Left lung (tissue), 10 donors: ENCODE data around the gene TP53I3. TPM values are rescaled to one million over a fixed set of nuclear protein-coding genes. Genes with fewer than 3 reads are reported as not detected.

Experiments used
- ATAC-seq: fragments of 200-7000 bp; cut with Tn5 transposase; one replicate; pipeline ENCODE4 v1.9.1; 2020; ENCODE audit warnings: moderate library complexity
- DNase-seq, 4 donors: peaks; one replicate each; pipeline ENCODE4 v3.0.0-alpha.2; 2013 to 2020
- H3K27ac ChIP-seq, 2 donors: fragments of 200-600 bp; sonication (generic) in 1 of 2; one replicate each; pipeline versions ENCODE4 v1.5.0 to v1.8.0; 2020 to 2021
- H3K27me3 ChIP-seq, 2 donors: fragments of 200-600 bp; sonication (generic) in 1 of 2; one replicate each; pipeline versions ENCODE4 v1.5.0 to v1.8.0; 2020 to 2021
- H3K36me3 ChIP-seq, 2 donors: fragments of 200-600 bp; sonication (generic) in 1 of 2; one replicate each; pipeline versions ENCODE4 v1.5.0 to v1.8.0; 2020 to 2021
- H3K4me1 ChIP-seq, 2 donors: fragments of 200-600 bp; one replicate each; pipeline ENCODE4 v1.8.0; 2021
- H3K4me3 ChIP-seq, 2 donors: fragments of 200-600 bp; sonication (generic) in 1 of 2; one replicate each; pipeline versions ENCODE4 v1.5.0 to v1.8.0; 2020 to 2021; ENCODE audit warnings: mild to moderate bottlenecking in 1 of 2
- H3K9me3 ChIP-seq, 2 donors: fragments of 200-600 bp; sonication (generic) in 1 of 2; one replicate each; pipeline versions ENCODE4 v1.5.0 to v1.8.0; 2020 to 2021
- intact Hi-C, 2 donors: fragments of 100-400 bp; cut with DNase I; formaldehyde crosslinking; loops; one replicate each; pipeline versions ENCODE4 v1.11.2 to v1.14.2; 2022
- polyA plus RNA-seq, 6 donors: library from polyadenylated mRNA; unstranded; fragments of 120-200 nt; gene quantifications; one replicate each; pipeline ENCODE4 v1.2.1, GENCODE V29; 2013; ENCODE audit not compliant: insufficient read length in 6 of 6
- total RNA-seq, 2 donors: library from RNA; stranded (reverse); fragmentation: NEBNext Ultra II Directional; extraction: Animal tissue kit (Norgen Biotek cat#: 25700); gene quantifications; one replicate each; pipeline ENCODE4 v1.2.1, GENCODE V29; 2021
- TF ChIP-seq, protein P1 (sequence below), 2 donors: fragments of 200-600 bp; sonication (generic) in 1 of 2; IDR thresholded peaks; one replicate each; pipeline versions ENCODE4 v1.5.0 to v1.8.0; 2021; ENCODE audit warnings: antibody characterized with exemption in 2 of 2
- donor health status: DM: no; HTN: yes; CAD: no.
- donor health status: DM: no; HTN: no; CAD: no.

Gene TP53I3
- total and polyA plus RNA-seq, 8 donors = 53.3 to 123 (median 64.8) TPM

- DNase-seq (no peak), ATAC-seq (no peak)
- intact Hi-C loops = no loop called here
- Histone ChIP-seq H3K27ac (peak overlapping the region; percentile 87 to 94), H3K4me1 (peaks cover 20 to 56% of the 10 kb centered on the region in 2 donors), H3K4me3 (peak overlapping the region in 1 of 2 donors; percentile 88), H3K27me3 (no peaks in the 10 kb centered on the region), H3K36me3 (peaks cover 0 to 45% of the 10 kb centered on the region in 2 donors), H3K9me3 (no peaks in the 10 kb centered on the region)
- TF ChIP-seq, protein P1, sequence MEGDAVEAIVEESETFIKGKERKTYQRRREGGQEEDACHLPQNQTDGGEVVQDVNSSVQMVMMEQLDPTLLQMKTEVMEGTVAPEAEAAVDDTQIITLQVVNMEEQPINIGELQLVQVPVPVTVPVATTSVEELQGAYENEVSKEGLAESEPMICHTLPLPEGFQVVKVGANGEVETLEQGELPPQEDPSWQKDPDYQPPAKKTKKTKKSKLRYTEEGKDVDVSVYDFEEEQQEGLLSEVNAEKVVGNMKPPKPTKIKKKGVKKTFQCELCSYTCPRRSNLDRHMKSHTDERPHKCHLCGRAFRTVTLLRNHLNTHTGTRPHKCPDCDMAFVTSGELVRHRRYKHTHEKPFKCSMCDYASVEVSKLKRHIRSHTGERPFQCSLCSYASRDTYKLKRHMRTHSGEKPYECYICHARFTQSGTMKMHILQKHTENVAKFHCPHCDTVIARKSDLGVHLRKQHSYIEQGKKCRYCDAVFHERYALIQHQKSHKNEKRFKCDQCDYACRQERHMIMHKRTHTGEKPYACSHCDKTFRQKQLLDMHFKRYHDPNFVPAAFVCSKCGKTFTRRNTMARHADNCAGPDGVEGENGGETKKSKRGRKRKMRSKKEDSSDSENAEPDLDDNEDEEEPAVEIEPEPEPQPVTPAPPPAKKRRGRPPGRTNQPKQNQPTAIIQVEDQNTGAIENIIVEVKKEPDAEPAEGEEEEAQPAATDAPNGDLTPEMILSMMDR (IDR thresholded peaks at IDR 0.05) = no peak
These were observed 6.8 kb downstream of the TP53I3 start for GRCh38 chr2:24077879-24078278.

DNA sequence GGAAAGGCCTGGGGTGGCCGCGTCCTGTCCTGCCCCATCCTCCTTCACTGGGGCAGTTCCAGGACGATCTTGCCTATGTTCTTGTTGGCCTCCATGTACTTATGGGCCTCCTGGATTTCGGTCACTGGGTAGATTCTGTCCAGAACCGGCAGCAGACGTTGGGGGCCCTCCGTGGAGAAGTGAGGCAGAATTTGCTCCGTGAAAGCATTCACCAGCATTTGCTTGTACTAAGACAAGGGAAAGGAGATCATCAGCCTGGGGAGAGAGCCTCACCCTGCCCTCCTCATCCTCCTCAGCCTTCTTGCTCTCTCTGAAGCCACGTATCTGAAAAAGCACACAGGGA lies 7.1 kb downstream of the TP53I3 start:
- H3K4me1 ChIP-seq = peaks cover 17 to 53% of the 10 kb centered on the region in 2 donors
- H3K27me3 ChIP-seq = no peaks in the 10 kb centered on the region
- intact Hi-C loops = no loop called here
- ATAC-seq = no peak
- no peak for DNase-seq
- no peaks in the 10 kb centered on the region for H3K9me3 ChIP-seq
- H3K27ac ChIP-seq = peak overlapping the region; percentile 87 to 94
- peak overlapping the region; percentile 52 to 88 for H3K4me3 ChIP-seq
- TF ChIP-seq, protein P1 (IDR thresholded peaks at IDR 0.05) = no peak
- H3K36me3 ChIP-seq = peaks cover 0 to 46% of the 10 kb centered on the region in 2 donors

DNA sequence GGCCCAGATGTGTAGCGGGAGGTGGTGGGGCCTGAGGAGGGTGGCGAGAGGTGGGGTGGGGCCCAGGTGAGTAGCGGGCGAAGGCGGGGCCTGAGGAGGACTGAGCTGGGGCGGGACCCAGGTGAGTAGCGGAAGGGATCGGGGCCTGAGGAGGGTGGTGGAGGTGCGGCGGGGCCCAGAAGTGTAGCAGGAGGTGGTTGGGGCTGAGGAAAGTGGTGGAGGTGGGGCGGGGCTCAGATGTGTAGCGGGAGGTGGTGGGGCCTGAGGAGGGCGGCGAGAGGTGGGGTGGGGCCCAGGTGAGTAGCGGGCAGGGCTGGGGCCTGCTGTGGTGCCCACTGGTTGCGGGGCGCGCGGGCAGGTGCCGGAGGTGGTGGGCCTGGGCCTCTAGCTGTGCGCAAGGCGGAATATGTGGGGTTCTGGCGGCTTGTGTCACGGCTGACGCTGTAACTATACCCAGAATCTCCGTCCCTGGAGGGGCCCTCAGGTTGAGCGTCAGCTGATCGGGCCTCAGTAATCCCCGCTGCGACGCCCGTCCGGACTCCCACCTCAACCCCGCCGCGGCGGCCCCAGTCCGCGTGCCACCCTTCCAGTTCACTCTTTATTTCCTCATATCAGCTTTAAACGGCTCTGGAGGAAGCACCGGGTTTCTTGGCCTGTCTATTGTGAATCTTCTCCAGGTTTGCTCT lies 7.6 kb downstream of the TP53I3 start:
- H3K27me3 ChIP-seq = no peaks in the 10 kb centered on the region
- peaks cover 0 to 46% of the 10 kb centered on the region in 2 donors for H3K36me3 ChIP-seq
- TF ChIP-seq, protein P1 (IDR thresholded peaks at IDR 0.05) = no peak
- DNase-seq (no peak), ATAC-seq (no peak)
- H3K4me1 ChIP-seq = peaks cover 17 to 48% of the 10 kb centered on the region in 2 donors
- intact Hi-C loops = no loop called here
- H3K27ac ChIP-seq = peak overlapping the region; percentile 87 to 94
- H3K9me3 ChIP-seq = no peaks in the 10 kb centered on the region
- H3K4me3 ChIP-seq = peak overlapping the region; percentile 52 to 88

DNA sequence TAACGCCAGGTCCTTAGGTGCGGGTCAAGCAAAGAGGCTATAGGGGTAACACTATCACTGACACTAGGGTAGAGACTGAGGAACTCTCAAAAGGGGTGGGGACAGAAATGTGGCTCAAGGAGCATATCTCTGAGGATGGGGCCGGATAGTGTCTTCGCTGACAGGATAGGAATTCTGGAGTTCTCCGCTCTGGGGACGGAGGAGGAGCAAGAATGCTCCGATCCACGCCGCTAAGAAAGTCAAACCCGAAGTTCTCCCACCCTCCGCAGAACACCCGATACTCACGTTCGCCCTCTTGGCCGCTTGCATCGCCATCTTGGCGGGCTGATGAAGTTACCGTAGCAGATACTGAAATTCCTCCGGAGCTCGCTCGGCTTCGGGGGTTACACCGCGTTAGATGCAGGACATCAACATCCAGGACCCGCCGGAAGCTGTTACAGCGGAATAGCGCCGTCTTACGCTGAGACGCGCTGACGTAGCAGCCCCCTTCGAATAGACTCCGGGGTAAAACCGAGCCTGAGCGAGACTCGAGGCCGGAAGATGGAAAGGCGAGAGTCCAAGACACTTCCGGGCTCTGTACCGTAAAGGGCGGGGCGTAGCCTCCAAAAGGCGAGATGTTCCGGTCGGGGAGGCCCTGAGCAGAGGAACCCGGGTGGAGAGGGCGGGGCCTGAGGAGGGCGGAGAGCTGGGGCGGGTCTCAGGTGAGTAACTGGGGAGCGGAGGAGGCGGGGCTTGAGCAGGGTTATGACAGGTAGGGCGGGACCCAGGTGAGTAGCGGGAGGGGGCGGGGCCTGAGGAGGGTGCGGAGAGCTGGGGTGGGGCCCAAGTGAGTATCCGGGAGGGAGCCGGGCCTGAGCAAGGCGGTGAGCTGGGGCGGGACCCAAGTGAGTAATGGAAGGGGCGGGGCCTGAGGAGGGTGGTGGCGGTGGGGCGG lies 8.5 kb downstream of the TP53I3 start, which contains the start of gene SF3B6:
SF3B6 (minus strand) TSS at position 412 of the 934 bp plus-strand sequence; CDS start at position 315, 97 bp downstream.
- H3K27ac ChIP-seq = peak within 1 kb of the TSS; percentile 87 to 94
- intact Hi-C loops = no loop called here
- H3K4me1 ChIP-seq = peaks cover 14 to 39% of the 10 kb centered on the region in 2 donors
- no peaks in the 10 kb centered on the region for H3K27me3 ChIP-seq
- DNase-seq (peak; percentile 98 to 100 (median 99)), ATAC-seq (peak; percentile 89)
- H3K4me3 ChIP-seq = peak within 1 kb of the TSS; percentile 52 to 88
- TF ChIP-seq, protein P1 (IDR thresholded peaks at IDR 0.05) = no peak
- H3K9me3 ChIP-seq = no peaks in the 10 kb centered on the region
- H3K36me3 ChIP-seq = peaks cover 0 to 50% of the 10 kb centered on the region in 2 donors

- peak overlapping the region in 1 of 2 donors; percentile 94 for H3K27ac ChIP-seq
- no peak for DNase-seq
- H3K4me1 ChIP-seq = peaks cover 13 to 33% of the 10 kb centered on the region in 2 donors
- no peak for ATAC-seq
- peaks cover 0 to 52% of the 10 kb centered on the region in 2 donors for H3K36me3 ChIP-seq
- H3K9me3 ChIP-seq = no peaks in the 10 kb centered on the region
- intact Hi-C loops = no loop called here
- H3K27me3 ChIP-seq = no peaks in the 10 kb centered on the region
- peak overlapping the region; percentile 52 to 88 for H3K4me3 ChIP-seq
- TF ChIP-seq, protein P1 (IDR thresholded peaks at IDR 0.05) = no peak
These were observed 9.4 kb downstream of the TP53I3 start for GRCh38 chr2:24075259-24075658.
